Activated CD8-positive, alpha-beta memory T cell treated with anti-CD3 and anti-CD28 coated beads, Interleukin-2, amount 10 ng/mL, durations not matched to agents 7 days and 5 days (primary cell): ENCODE data around the gene EMC9. TPM values are rescaled to one million over a fixed set of nuclear protein-coding genes. Genes with fewer than 3 reads are reported as not detected.

Experiments
- ATAC-seq: fragments of 150-1000 bp; cut with Tn5 transposase; one replicate; pipeline ENCODE4 v1.10.0; 2021; ENCODE audit warnings: moderate library complexity
- CTCF ChIA-PET: fragments of 350-600 bp; sonication (Branson Sonifier 250); formaldehyde crosslinking; loops from one replicate; lab custom pipeline; 2021; ENCODE audit warnings: antibody characterized with exemption; lab: Charles Lee
- DNase-seq: peaks from one replicate; pipeline ENCODE4 v3.0.0-alpha.2; 2020
- H3K27ac Mint-ChIP-seq: one replicate; pipeline ENCODE4 v1.8.0; 2021; ENCODE audit warnings: mild to moderate bottlenecking, mixed read lengths
- H3K27me3 Mint-ChIP-seq: one replicate; pipeline ENCODE4 v1.8.0; 2021; ENCODE audit warnings: mixed read lengths
- H3K36me3 Mint-ChIP-seq: one replicate; pipeline ENCODE4 v1.8.0; 2021; ENCODE audit warnings: mild to moderate bottlenecking, mixed read lengths
- H3K4me1 Mint-ChIP-seq: one replicate; pipeline ENCODE4 v1.8.0; 2021; ENCODE audit warnings: mixed read lengths
- H3K4me3 Mint-ChIP-seq: one replicate; pipeline ENCODE4 v1.8.0; 2021; ENCODE audit warnings: mild to moderate bottlenecking, moderate library complexity, mixed read lengths
- H3K9me3 Mint-ChIP-seq: one replicate; pipeline ENCODE4 v1.8.0; 2022; ENCODE audit warnings: low read depth, mixed read lengths
- total RNA-seq, 2 experiments: library from RNA; stranded (reverse); gene quantifications; one replicate each; pipeline ENCODE4 v1.2.3, GENCODE V29; 2021

The EMC9 gene
- total RNA-seq, 2 experiments from 2014 or later, result 45.5 to 56.1 TPM

GRCh38 chr14:24171422-24172260 lies 30.2 kb upstream of the EMC9 start, which contains the start of gene REC8:
TSS of gene REC8 (plus strand) at chr14:24172080. CDS start at chr14:24172553, 473 bp downstream.
- H3K36me3 Mint-ChIP-seq, result peaks cover 38% of the 10 kb centered on the region
- peak; percentile 93 for DNase-seq
- ATAC-seq, result peak; percentile 87
- no peaks in the 10 kb centered on the region for H3K9me3 Mint-ChIP-seq
- CTCF ChIA-PET, result interaction anchor here (0.6 to 4.3 kb wide), 6 partner anchors 8 to 58 kb away, joined by 3 to 35 read pairs (median 4); partner anchors contain the start of genes DCAF11, EMC9 and IRF9
- H3K27me3 Mint-ChIP-seq, result no peaks in the 10 kb centered on the region
- H3K27ac Mint-ChIP-seq, result peak within 1 kb of the TSS; percentile 83
- H3K4me3 Mint-ChIP-seq, result peak within 1 kb of the TSS; percentile 77
- H3K4me1 Mint-ChIP-seq, result peaks cover 45% of the 10 kb centered on the region

GRCh38 chr14:24167469-24168114 lies 26.2 kb upstream of the EMC9 start:
- Mint-ChIP-seq H3K36me3 (peaks cover 64% of the 10 kb centered on the region), H3K27ac (peak overlapping the region; percentile 71), H3K27me3 (no peaks in the 10 kb centered on the region), H3K9me3 (no peaks in the 10 kb centered on the region), H3K4me1 (peaks cover 64% of the 10 kb centered on the region), H3K4me3 (no peak overlapping the region)
- ATAC-seq, result no peak
- no peak for DNase-seq
- CTCF ChIA-PET, result no interaction called here

GRCh38 chr14:24165785-24166184 lies 24.4 kb upstream of the EMC9 start:
- peaks cover 76% of the 10 kb centered on the region for H3K36me3 Mint-ChIP-seq

GRCh38 chr14:24164518-24164991 lies 23.2 kb upstream of the EMC9 start:
- no peak overlapping the region for H3K4me3 Mint-ChIP-seq
- ATAC-seq, result no peak
- no peak overlapping the region for H3K27ac Mint-ChIP-seq
- CTCF ChIA-PET, result no interaction called here
- peaks cover 64% of the 10 kb centered on the region for H3K4me1 Mint-ChIP-seq
- no peaks in the 10 kb centered on the region for H3K27me3 Mint-ChIP-seq
- no peak for DNase-seq
- no peaks in the 10 kb centered on the region for H3K9me3 Mint-ChIP-seq
- H3K36me3 Mint-ChIP-seq, result peaks cover 79% of the 10 kb centered on the region

More at GRCh38 chr14:24165785-24166184, 24.4 kb upstream of the EMC9 start:
- CTCF ChIA-PET, result no interaction called here
- ATAC-seq (no peak), DNase-seq (no peak)
- Mint-ChIP-seq H3K9me3 (no peaks in the 10 kb centered on the region), H3K4me3 (no peak overlapping the region), H3K4me1 (peaks cover 60% of the 10 kb centered on the region), H3K27ac (no peak overlapping the region), H3K27me3 (no peaks in the 10 kb centered on the region)

- no peak for DNase-seq
- H3K27ac Mint-ChIP-seq, result peak overlapping the region; percentile 99
- no peaks in the 10 kb centered on the region for H3K27me3 Mint-ChIP-seq
- H3K4me1 Mint-ChIP-seq, result peaks cover 54% of the 10 kb centered on the region
- H3K9me3 Mint-ChIP-seq, result no peaks in the 10 kb centered on the region
- peaks cover 82% of the 10 kb centered on the region for H3K36me3 Mint-ChIP-seq
- CTCF ChIA-PET, result interaction anchor here (1.1 to 5.0 kb wide), 20 partner anchors 9 to 146 kb away, joined by 3 to 99 read pairs (median 8); partner anchors contain the start of genes CARMIL3, CHMP4A, CIDEB and DCAF11
- H3K4me3 Mint-ChIP-seq, result peak overlapping the region; percentile 93
- no peak for ATAC-seq
These were observed 20.7 kb upstream of the EMC9 start for GRCh38 chr14:24162093-24162492.

GRCh38 chr14:24160850-24161804 lies 19.7 kb upstream of the EMC9 start, which contains the start of gene IRF9:
TSS of gene IRF9 (plus strand) at chr14:24161265. CDS start at chr14:24162145, 880 bp downstream.
- H3K4me1 Mint-ChIP-seq, result peaks cover 50% of the 10 kb centered on the region
- CTCF ChIA-PET, result interaction anchor here (0.6 to 5.0 kb wide), 34 partner anchors 8 to 270 kb away, joined by 3 to 99 read pairs (median 6); partner anchors contain the start of genes CARMIL3, CHMP4A, CIDEB and DCAF11
- peak; percentile 99 for DNase-seq
- H3K9me3 Mint-ChIP-seq, result no peaks in the 10 kb centered on the region
- peak within 1 kb of the TSS; percentile 93 for H3K4me3 Mint-ChIP-seq
- peaks cover 78% of the 10 kb centered on the region for H3K36me3 Mint-ChIP-seq
- peak within 1 kb of the TSS; percentile 99 for H3K27ac Mint-ChIP-seq
- ATAC-seq, result peak; percentile 87
- no peaks in the 10 kb centered on the region for H3K27me3 Mint-ChIP-seq

- no peaks in the 10 kb centered on the region for H3K9me3 Mint-ChIP-seq
- DNase-seq, result no peak
- H3K27me3 Mint-ChIP-seq, result no peaks in the 10 kb centered on the region
- peak overlapping the region; percentile 99 for H3K27ac Mint-ChIP-seq
- ATAC-seq, result no peak
- peaks cover 78% of the 10 kb centered on the region for H3K36me3 Mint-ChIP-seq
- H3K4me1 Mint-ChIP-seq, result peaks cover 45% of the 10 kb centered on the region
- H3K4me3 Mint-ChIP-seq, result no peak overlapping the region
- CTCF ChIA-PET, result interaction anchor here (0.6 to 5.0 kb wide), 27 partner anchors 11 to 270 kb away, joined by 3 to 99 read pairs (median 7); partner anchors contain the start of genes CHMP4A, CIDEB, DCAF11 and EMC9
These were observed 19.1 kb upstream of the EMC9 start for GRCh38 chr14:24160499-24160849.

DNA sequence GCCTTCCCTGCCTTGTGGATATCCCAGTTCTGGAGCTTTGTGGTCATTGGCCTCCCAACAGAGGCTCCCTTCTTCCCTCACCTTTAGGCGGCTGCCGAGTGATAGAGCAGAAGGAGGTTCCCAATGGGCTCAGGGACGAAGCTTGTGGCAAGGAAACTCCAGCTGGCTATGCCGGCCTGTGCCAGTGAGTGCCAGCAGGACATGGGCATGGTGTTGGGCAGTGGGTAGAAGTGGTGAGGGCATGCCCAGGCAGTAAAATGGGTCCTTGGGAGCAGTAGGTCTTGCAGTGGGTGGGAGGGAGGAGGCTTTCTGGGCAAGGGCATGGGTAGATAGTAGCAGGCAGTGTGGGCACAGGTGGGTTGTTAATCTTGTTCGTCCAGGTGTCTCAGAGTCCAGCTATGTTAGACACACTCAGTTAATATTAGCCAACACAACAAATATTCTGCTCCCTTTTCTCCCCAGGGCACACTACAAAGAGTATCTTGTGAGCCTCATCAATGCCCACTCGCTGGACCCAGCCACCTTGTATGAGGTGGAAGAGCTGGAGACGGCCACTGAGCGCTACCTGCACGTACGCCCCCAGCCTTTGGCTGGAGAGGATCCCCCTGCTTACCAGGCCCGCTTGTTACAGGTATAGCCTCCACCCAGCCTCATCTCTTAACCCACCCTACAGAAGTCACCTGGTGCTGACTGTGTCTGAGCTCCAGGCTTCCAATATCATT lies 18.5 kb upstream of the EMC9 start:
- DNase-seq, result no peak
- H3K36me3 Mint-ChIP-seq, result peaks cover 76% of the 10 kb centered on the region
- H3K27me3 Mint-ChIP-seq, result no peaks in the 10 kb centered on the region
- CTCF ChIA-PET, result interaction anchor here (1.4 to 5.0 kb wide), 15 partner anchors 11 to 148 kb away, joined by 5 to 99 read pairs (median 14); partner anchors contain the start of genes CHMP4A, CIDEB, DCAF11 and EMC9
- peaks cover 42% of the 10 kb centered on the region for H3K4me1 Mint-ChIP-seq
- no peaks in the 10 kb centered on the region for H3K9me3 Mint-ChIP-seq
- H3K4me3 Mint-ChIP-seq, result no peak overlapping the region
- no peak for ATAC-seq
- peak overlapping the region; percentile 99 for H3K27ac Mint-ChIP-seq

GRCh38 chr14:24157331-24157730 lies 15.9 kb upstream of the EMC9 start:
- peaks cover 65% of the 10 kb centered on the region for H3K36me3 Mint-ChIP-seq
- CTCF ChIA-PET, result interaction anchor here (1.0 kb wide), 1 partner anchor 11 kb away, joined by 5 read pairs; the partner anchor contains the start of genes PSME2 and RNF31
- ATAC-seq, result no peak

DNA sequence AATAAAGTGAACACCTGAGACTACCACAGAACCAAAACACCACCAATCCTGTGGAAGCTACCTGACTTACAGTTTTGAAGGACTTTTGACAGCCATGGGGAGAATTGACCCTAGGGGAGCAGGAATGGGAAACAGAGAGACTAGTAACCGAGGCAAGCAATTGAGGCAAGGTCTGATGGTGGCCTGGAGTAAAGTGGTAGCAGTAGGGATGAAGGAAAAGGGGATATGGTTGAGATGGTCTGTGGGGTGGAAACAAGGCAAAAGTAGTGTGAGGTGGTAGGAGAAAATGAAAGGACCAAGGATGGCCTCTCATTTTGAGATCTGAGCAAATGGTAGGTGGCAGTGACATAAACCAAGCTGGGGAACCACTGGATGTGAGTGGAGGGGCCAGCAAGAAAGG lies 15.4 kb upstream of the EMC9 start:
- Mint-ChIP-seq H3K4me3 (no peak overlapping the region), H3K27ac (peak overlapping the region; percentile 56)
- ATAC-seq, result no peak

More at GRCh38 chr14:24157331-24157730, 15.9 kb upstream of the EMC9 start:
- Mint-ChIP-seq H3K27me3 (no peaks in the 10 kb centered on the region), H3K9me3 (no peaks in the 10 kb centered on the region), H3K27ac (no peak overlapping the region), H3K4me1 (peaks cover 22% of the 10 kb centered on the region), H3K4me3 (no peak overlapping the region)
- no peak for DNase-seq

DNA sequence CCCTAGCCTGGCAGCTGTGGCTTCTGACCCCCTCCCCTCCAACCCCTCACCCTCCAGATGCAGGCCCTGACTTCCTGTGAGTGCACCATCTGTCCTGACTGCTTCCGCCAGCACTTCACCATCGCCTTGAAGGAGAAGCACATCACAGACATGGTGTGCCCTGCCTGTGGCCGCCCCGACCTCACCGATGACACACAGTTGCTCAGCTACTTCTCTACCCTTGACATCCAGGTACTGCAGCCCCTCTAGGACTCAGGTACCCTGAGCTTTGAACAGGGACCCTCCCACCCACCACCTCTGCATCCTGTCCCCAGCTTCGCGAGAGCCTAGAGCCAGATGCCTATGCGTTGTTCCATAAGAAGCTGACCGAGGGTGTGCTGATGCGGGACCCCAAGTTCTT lies 13.7 kb upstream of the EMC9 start:
- no peak for DNase-seq
- Mint-ChIP-seq H3K36me3 (peaks cover 65% of the 10 kb centered on the region), H3K27me3 (no peaks in the 10 kb centered on the region), H3K9me3 (no peaks in the 10 kb centered on the region), H3K4me3 (no peak overlapping the region), H3K4me1 (peaks cover 16% of the 10 kb centered on the region), H3K27ac (no peak overlapping the region)
- no peak for ATAC-seq
- CTCF ChIA-PET, result interaction anchor here (1.1 kb wide), 1 partner anchor 14 kb away, joined by 3 read pairs; the partner anchor contains the start of gene EMC9

More for the DNA sequence above, 15.4 kb upstream of the EMC9 start:
- Mint-ChIP-seq H3K4me1 (peaks cover 18% of the 10 kb centered on the region), H3K9me3 (no peaks in the 10 kb centered on the region), H3K36me3 (peaks cover 64% of the 10 kb centered on the region), H3K27me3 (no peaks in the 10 kb centered on the region)
- CTCF ChIA-PET, result interaction anchor here (1.0 kb wide), 1 partner anchor 10 kb away, joined by 5 read pairs; the partner anchor contains the start of genes PSME2 and RNF31
- DNase-seq, result no peak
